HG02981 (cell line): ENCODE data around the gene CDKL4.
A peak's percentile ranks its signal among the peaks of the same experiment; 100 is the strongest.
"Not testable (repeated sequence)": the region's sequence is repeated elsewhere in the genome, so short reads cannot be mapped to it uniquely, and the experiment has no call there.

Experiments
- ATAC-seq: cut with Tn5 transposase; IDR thresholded peaks from one replicate; pipeline ENCODE4 v1.9.1; 2021; ENCODE audit warnings: mild to moderate bottlenecking, moderate library complexity; ENCODE audit not compliant: unreplicated experiment

Gene CDKL4

GRCh38 chr2:39232141-39232540, 11.6 kb downstream of the CDKL4 start:
- ATAC-seq, result no peak

- ATAC-seq, result peak; percentile 9
These were observed 15.2 kb downstream of the CDKL4 start for GRCh38 chr2:39228413-39229209.

- peak; percentile 60 for ATAC-seq
These were observed 15.9 kb downstream of the CDKL4 start for GRCh38 chr2:39227628-39228412.

GRCh38 chr2:39225567-39225966, 18.2 kb downstream of the CDKL4 start:
- ATAC-seq, result no peak

- ATAC-seq, result no peak
These were observed 19.9 kb downstream of the CDKL4 start for GRCh38 chr2:39223909-39224308.

- no peak for ATAC-seq
These were observed 22.3 kb downstream of the CDKL4 start for GRCh38 chr2:39221459-39221858.

GRCh38 chr2:39220136-39220535, 23.6 kb downstream of the CDKL4 start:
- no peak for ATAC-seq

- ATAC-seq, result no peak
These were observed 25.4 kb downstream of the CDKL4 start for GRCh38 chr2:39218391-39218790.

- peak; percentile 37 for ATAC-seq
These were observed 26.6 kb downstream of the CDKL4 start for GRCh38 chr2:39217192-39217550.

GRCh38 chr2:39216346-39217191, 27.2 kb downstream of the CDKL4 start:
- peak; percentile 86 for ATAC-seq

- no peak for ATAC-seq
These were observed 28.2 kb downstream of the CDKL4 start for GRCh38 chr2:39215545-39215944.

GRCh38 chr2:39213015-39213414, 30.8 kb downstream of the CDKL4 start:
- no peak for ATAC-seq

GRCh38 chr2:39210846-39211245, 32.9 kb downstream of the CDKL4 start:
- ATAC-seq, result no peak

GRCh38 chr2:39203382-39203781, 40.4 kb downstream of the CDKL4 start:
- no peak for ATAC-seq

GRCh38 chr2:39202639-39203369, 41.0 kb downstream of the CDKL4 start:
- ATAC-seq, result no peak

- not testable (repeated sequence) for ATAC-seq
These were observed 46.8 kb downstream of the CDKL4 start for GRCh38 chr2:39197003-39197402.

- no peak for ATAC-seq
These were observed 49.1 kb downstream of the CDKL4 start for GRCh38 chr2:39194686-39195085.

- ATAC-seq, result no peak
These were observed 54.7 kb downstream of the CDKL4 start for GRCh38 chr2:39188960-39189494.

GRCh38 chr2:39183673-39184072, 60.1 kb downstream of the CDKL4 start:
- no peak for ATAC-seq

- ATAC-seq, result no peak
These were observed 62.5 kb downstream of the CDKL4 start for GRCh38 chr2:39181297-39181696.
